ENCODE measurements around the gene GPR39. TPM values are rescaled to one million over a fixed set of nuclear protein-coding genes. Genes with fewer than 3 reads are reported as not detected.

Gene GPR39
- total and polyA plus RNA-seq, 12 donors, result 0.04 TPM; not detected in 11

DNA sequence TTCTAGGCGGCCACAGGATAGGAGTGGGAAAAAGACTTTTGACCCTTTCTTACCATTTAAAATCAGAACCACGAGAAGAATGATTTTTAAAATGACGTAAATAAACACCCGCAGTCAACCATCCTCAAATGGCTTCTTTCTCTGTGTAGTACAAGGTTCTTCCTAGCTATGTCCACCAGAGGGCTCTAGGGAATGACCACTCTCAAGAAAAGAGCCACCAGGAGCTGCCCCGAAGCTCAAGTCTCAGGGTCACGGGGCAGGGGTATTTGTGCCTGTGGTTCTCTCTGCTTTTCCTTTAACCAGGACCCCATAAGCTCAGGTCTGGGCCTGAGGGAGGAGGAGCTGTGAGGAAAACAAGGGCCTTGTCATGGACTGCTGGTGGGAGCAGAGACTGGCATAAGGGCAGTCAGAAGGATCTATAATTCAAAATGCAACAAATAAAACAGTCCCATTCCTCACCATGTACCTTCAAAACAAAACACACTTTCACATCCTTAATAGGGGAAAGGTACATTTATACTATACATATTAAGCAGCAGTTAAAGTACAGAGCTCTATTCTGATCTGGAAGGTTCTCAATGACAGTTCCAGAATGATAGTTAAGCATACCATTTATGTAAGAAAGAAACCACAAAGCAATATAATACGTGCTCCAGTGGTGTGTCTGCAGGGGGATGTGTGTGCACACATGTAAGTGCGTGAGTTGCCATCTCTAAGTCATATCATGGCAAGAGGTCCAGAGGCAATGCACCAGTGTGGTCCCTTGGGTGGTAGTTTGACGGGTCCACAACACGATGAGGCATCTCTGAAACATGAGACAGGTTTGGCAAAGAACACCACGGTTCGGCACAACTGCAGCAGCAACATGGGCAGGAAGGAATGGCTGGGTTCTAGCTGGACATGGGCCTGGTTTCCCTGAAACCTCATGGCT is 234.8 kb downstream of the GPR39 start:
- TF ChIP-seq, protein P1, sequence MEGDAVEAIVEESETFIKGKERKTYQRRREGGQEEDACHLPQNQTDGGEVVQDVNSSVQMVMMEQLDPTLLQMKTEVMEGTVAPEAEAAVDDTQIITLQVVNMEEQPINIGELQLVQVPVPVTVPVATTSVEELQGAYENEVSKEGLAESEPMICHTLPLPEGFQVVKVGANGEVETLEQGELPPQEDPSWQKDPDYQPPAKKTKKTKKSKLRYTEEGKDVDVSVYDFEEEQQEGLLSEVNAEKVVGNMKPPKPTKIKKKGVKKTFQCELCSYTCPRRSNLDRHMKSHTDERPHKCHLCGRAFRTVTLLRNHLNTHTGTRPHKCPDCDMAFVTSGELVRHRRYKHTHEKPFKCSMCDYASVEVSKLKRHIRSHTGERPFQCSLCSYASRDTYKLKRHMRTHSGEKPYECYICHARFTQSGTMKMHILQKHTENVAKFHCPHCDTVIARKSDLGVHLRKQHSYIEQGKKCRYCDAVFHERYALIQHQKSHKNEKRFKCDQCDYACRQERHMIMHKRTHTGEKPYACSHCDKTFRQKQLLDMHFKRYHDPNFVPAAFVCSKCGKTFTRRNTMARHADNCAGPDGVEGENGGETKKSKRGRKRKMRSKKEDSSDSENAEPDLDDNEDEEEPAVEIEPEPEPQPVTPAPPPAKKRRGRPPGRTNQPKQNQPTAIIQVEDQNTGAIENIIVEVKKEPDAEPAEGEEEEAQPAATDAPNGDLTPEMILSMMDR (IDR thresholded peaks at IDR 0.05), result peak in 5 of 9 donors; percentile 44 to 67 (median 53)
- no peak for DNase-seq
- Histone ChIP-seq H3K4me1 (no peaks in the 10 kb centered on the region), H3K4me3 (no peak overlapping the region), H3K27me3 (peaks cover 0 to 48% (median 5%) of the 10 kb centered on the region in 7 donors), H3K9me3 (no peaks in the 10 kb centered on the region), H3K36me3 (no peaks in the 10 kb centered on the region), H3K27ac (no peak overlapping the region)
- 57 to 63% methylated on average over 12 of the region's 12 CpGs for WGBS, 2 donors
- ATAC-seq, result peak in 2 of 8 donors; percentile 58 to 71
- intact Hi-C loops (cut with DNase I), result no loop called here

DNA sequence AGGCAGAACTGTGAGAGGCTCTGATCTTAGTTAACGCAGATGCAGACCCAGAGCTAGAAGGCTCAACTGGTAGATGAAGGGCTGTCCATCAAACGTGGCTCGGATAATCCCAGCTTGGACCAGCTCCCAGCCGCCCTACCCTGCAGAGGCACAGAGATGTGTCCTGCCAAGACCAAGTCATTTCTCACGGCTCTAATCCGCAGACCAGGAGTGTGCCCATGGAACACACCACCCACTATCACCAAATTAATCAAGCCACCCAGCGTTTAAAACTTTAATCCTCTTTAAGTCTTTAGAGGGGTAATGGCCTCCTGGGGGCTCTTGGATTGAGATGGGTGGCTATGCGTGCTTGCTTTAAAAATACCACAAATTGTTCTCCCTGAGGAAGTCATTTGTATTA is 235.9 kb downstream of the GPR39 start:
- ATAC-seq (no peak), DNase-seq (no peak)
- Histone ChIP-seq H3K27me3 (peaks cover 0 to 38% (median 5%) of the 10 kb centered on the region in 7 donors), H3K9me3 (no peaks in the 10 kb centered on the region), H3K4me3 (no peak overlapping the region), H3K4me1 (no peaks in the 10 kb centered on the region), H3K27ac (no peak overlapping the region), H3K36me3 (no peaks in the 10 kb centered on the region)
- 80 to 81% methylated on average over 8 of the region's 8 CpGs for WGBS, 2 donors
- intact Hi-C loops (cut with DNase I), result no loop called here
- TF ChIP-seq, protein P1 (IDR thresholded peaks at IDR 0.05), result no peak

DNA sequence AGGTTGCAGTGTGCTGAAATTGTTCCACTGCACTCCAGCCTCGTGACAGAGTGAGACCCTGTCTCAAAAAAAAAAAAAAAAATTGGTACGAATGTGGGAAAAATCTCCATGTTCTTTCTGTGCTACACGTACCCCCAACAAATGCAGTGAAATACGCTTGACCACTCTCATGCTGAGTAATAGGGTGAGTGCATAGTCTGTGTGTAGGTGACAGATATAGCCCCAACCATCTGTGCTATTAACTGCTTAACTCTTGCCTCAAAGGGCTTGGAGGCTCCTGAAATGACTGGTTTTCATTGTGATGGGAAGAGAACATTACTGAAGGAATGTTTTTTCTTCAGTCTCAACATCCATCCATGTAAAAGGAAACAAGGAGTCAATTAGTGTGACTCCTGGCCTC is 237.7 kb downstream of the GPR39 start:
- no peak for ATAC-seq
- intact Hi-C loops (cut with DNase I), result no loop called here
- Histone ChIP-seq H3K27me3 (peaks cover 0 to 26% (median 3%) of the 10 kb centered on the region in 7 donors), H3K9me3 (no peaks in the 10 kb centered on the region), H3K4me1 (no peaks in the 10 kb centered on the region), H3K4me3 (no peak overlapping the region), H3K27ac (no peak overlapping the region), H3K36me3 (no peaks in the 10 kb centered on the region)
- 71 to 73% methylated on average over 4 of the region's 4 CpGs for WGBS, 2 donors
- TF ChIP-seq, protein P1 (IDR thresholded peaks at IDR 0.05), result no peak
- DNase-seq, result no peak

DNA sequence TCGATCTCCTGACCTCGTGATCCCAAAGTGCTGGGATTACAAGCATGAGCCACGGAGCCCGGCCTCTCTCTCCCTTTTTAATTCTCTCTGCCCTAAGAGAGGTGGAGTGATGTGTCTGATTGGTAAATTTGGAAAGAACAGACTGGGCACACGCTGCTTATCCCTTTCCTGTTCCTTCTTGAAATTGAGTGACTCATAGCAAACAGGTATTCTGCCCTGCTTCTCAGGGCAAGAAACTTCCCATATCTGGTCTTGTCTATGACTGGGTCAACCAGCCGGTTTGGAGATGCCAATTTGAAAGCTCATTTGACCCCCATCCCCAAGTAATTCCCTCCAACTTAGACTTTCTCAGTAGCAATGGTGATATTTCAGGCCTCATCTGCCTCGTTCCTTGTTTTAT is 238.4 kb downstream of the GPR39 start:
- TF ChIP-seq, protein P1 (IDR thresholded peaks at IDR 0.05), result no peak
- ATAC-seq (no peak), DNase-seq (no peak)
- Histone ChIP-seq H3K9me3 (no peaks in the 10 kb centered on the region), H3K27me3 (peaks cover 0 to 25% (median 0%) of the 10 kb centered on the region in 7 donors), H3K4me3 (no peak overlapping the region), H3K4me1 (no peaks in the 10 kb centered on the region), H3K36me3 (no peaks in the 10 kb centered on the region), H3K27ac (no peak overlapping the region)
- intact Hi-C loops (cut with DNase I), result no loop called here
- WGBS, 2 donors, result 91% methylated on average over 7 of the region's 7 CpGs

Measured in heart right ventricle (tissue), 16 donors.